Neural cell (in vitro differentiated cells): Measurements from ENCODE around the gene PLD1.

Experiments
- CTCF ChIP-seq: fragments of 450-650 bp; IDR thresholded peaks from 2 replicates; pipeline ENCODE4 v1.5.1; 2014; ENCODE audit warnings: antibody characterized with exemption, mild to moderate bottlenecking, moderate library complexity; ENCODE audit not compliant: poor library complexity, severe bottlenecking
- EZH2 ChIP-seq: fragments of 200-600, 300-800 bp; shearing (Covaris generic), sonication (generic); IDR thresholded peaks from 2 replicates; pipeline ENCODE4 v1.6.1; 2014; ENCODE audit warnings: antibody characterized with exemption, low read length, borderline replicate concordance, mild to moderate bottlenecking; ENCODE audit not compliant: insufficient read depth, poor library complexity, severe bottlenecking
- POLR2AphosphoS5 ChIP-seq: IDR thresholded peaks from 2 replicates; pipeline ENCODE4 v1.6.1; 2012

GRCh38 chr3:171727288-171727687, 83.0 kb downstream of the PLD1 start:
- no peak for TF ChIP-seq CTCF
- TF ChIP-seq POLR2AphosphoS5: no peak
- TF ChIP-seq EZH2: no peak
